ENCODE data around the gene DOC2B. TPM values are rescaled to one million over a fixed set of nuclear protein-coding genes. Genes with fewer than 3 reads are reported as not detected.
"Not testable (repeated sequence)": the region's sequence is repeated elsewhere in the genome, so short reads cannot be mapped to it uniquely, and the experiment has no call there.

Gene DOC2B
- polyA plus RNA-seq, 1 of the 3 experiments (the other 2 are of a cell fraction), result 0.16 TPM

- H3K4me3 ChIP-seq (ENCODE audit: low read depth in 2 of 2, low read length in 1 of 2); H2AFZ ChIP-seq (ENCODE audit: low read depth); H3K27ac ChIP-seq (ENCODE audit: low read depth in 2 of 2, low read length in 1 of 2); H3K9ac ChIP-seq; H3K36me3 ChIP-seq (replicated peaks in 1 of 2; ENCODE audit: control insufficient read depth in 1 of 2, insufficient read depth in 2 of 2, low read length in 1 of 2); H4K20me1 ChIP-seq (ENCODE audit: insufficient read depth); H3K9me3 ChIP-seq; H3K9me2 ChIP-seq; CTCF ChIA-PET; POLR2A ChIA-PET; DNase-seq; H3F3A ChIP-seq (replicated peaks; ENCODE audit: insufficient read depth); H3K4me2 ChIP-seq; H3K27me3 ChIP-seq (ENCODE audit: insufficient read depth); H3K4me1 ChIP-seq (ENCODE audit: control insufficient read depth in 1 of 2, insufficient read depth in 2 of 2, low read depth in 1 of 2, low read length in 1 of 2); H3K79me2 ChIP-seq (ENCODE audit: insufficient read depth): not testable (repeated sequence)
- TF ChIP-seq ZBTB33 (IDR thresholded peaks at IDR 0.05; ENCODE audit: borderline replicate concordance, low read depth) (peak; percentile 91), POLR2AphosphoS5 (IDR thresholded peaks at IDR 0.05; ENCODE audit: low read depth, low read length) (0 out of 2 replicates have a peak, but pooled peaks have one; percentile 27), PBX3 (IDR thresholded peaks at IDR 0.05) (peak; percentile 8; the same call in 1 of the 2 replicates)
- WGBS (ENCODE audit: low lambda C conversion rate), result no CpG with 5 or more reads among the region's 5 CpGs
Measured at GRCh38 chr17:113111-113510, 68.3 kb downstream of the DOC2B start.

Other genes starting within 250 kb of the DOC2B start
- not detected in 2 replicates for gene SCGB1C2, start 44.1 kb downstream of the DOC2B start, polyA plus RNA-seq (2012; rRNA removed)
- 2.9 and 4.4 TPM in 2 replicates for gene RPH3AL, start 171.2 kb upstream of the DOC2B start, polyA plus RNA-seq (2012; rRNA removed)